ENCODE measurements around the gene DNAJB6.

DNA sequence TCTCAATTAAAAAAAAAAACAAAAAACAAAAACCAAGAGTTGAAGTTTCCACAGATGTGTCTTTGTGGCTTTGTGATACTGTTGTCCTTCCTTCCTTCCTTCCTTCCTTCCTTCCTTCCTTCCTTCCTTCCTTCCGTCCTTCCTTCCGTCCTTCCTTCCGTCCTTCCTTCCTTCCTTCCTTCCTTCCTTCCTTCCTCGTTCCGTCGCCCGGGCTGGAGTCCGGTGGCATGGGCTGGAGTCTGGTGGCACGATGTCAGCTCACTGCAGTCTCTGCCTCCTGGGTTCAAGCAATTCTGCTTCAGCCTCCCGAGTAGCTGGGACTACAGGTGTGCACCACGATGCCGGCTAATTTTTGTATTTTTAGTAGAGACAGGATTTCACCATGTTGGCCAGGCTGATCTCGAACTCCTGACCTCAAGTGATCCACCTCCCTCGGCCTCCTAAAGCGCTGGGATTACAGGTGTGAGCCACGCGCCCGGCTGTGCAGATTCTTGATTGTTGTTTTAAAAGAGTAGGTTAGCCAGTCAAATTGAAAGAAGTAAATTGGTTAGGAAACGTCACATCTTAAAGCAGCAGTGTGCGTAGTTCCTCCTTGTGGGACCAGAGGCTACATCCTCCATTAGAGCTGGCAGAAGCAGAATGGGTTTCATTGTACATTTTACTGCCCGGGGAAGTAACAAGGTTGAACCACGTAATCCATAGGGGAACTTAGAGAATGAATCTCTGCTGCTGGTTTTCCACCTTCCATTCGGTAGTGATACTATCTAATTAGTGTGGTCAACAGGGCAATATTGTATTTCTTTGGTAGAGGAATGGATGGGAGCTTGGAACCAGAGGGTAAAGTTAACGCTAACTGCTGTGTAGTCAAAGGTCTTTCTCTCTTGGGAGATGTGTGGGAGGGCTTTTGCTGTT is 20.6 kb downstream of the DNAJB6 start:
- no peak for TF ChIP-seq CTCF (IDR thresholded peaks at IDR 0.05)
- TF ChIP-seq ZFX (IDR thresholded peaks at IDR 0.05; ENCODE audit: borderline replicate concordance) = no peak

Data from 22Rv1 (cell line).